Mammary epithelial cell (primary cell): Measurements from ENCODE around the gene MPZL1.

Source experiments
- EZH2 ChIP-seq: IDR thresholded peaks from 2 replicates; pipeline ENCODE4 v1.6.1; 2012; ENCODE audit warnings: low read length, inconsistent platforms, borderline replicate concordance
- TF ChIP-seq, protein P1 (sequence below), 2 donors: IDR thresholded peaks in 1 of 2; conservative IDR thresholded peaks in 1 of 2; 2 replicates each; pipeline ENCODE4 v1.5.1; 2011 to 2012; ENCODE audit warnings: inconsistent platforms in 2 of 2, low read length in 2 of 2, mild to moderate bottlenecking in 2 of 2, control low read depth in 1 of 2, low read depth in 1 of 2; ENCODE audit not compliant: insufficient read depth in 1 of 2; ENCODE audit errors: extremely low read depth in 1 of 2

DNA sequence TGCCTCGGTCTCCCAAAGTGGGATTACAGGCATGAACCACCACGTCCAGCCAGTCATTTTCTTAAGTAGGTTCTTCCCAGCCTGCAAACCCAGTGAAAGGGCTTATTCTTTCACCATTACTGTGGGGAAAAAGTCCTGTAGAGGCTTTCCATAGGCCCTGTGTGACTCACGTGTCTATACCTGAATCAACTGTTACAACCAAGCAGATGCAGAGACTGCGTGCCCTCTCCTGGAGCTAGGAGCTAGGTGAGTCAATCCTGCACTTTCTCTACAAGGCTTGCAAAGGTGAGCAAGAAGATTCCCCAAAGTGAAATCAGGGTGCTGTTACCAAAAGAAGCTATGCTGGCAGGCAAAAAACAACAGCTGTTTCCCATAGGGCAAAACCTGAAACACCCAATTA lies 13.8 kb upstream of the MPZL1 start:
- TF ChIP-seq, protein P1, sequence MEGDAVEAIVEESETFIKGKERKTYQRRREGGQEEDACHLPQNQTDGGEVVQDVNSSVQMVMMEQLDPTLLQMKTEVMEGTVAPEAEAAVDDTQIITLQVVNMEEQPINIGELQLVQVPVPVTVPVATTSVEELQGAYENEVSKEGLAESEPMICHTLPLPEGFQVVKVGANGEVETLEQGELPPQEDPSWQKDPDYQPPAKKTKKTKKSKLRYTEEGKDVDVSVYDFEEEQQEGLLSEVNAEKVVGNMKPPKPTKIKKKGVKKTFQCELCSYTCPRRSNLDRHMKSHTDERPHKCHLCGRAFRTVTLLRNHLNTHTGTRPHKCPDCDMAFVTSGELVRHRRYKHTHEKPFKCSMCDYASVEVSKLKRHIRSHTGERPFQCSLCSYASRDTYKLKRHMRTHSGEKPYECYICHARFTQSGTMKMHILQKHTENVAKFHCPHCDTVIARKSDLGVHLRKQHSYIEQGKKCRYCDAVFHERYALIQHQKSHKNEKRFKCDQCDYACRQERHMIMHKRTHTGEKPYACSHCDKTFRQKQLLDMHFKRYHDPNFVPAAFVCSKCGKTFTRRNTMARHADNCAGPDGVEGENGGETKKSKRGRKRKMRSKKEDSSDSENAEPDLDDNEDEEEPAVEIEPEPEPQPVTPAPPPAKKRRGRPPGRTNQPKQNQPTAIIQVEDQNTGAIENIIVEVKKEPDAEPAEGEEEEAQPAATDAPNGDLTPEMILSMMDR (conservative IDR thresholded peaks at IDR 0.05 in 1 of 2, IDR thresholded peaks at IDR 0.05 in 1 of 2; ENCODE audit: extremely low read depth in 1 of 2, insufficient read depth in 1 of 2, low read depth in 1 of 2, low read length in 2 of 2): peak in 1 of 2 donors; percentile 25
- no peak for TF ChIP-seq EZH2
